WI38 (cell line): ENCODE data around the gene SYNC.
"Not testable (repeated sequence)": the region's sequence is repeated elsewhere in the genome, so short reads cannot be mapped to it uniquely, and the experiment has no call there.

ENCODE experiments used
- H3K4me3 ChIP-seq: 2 replicates; pipeline ENCODE4 v1.5.1; 2011; ENCODE audit warnings: low read depth, mild to moderate bottlenecking, control low read depth, low read length
- TF ChIP-seq, protein P1 (sequence below): IDR thresholded peaks from 2 replicates; pipeline ENCODE4 v1.5.1; 2012; ENCODE audit warnings: low read depth, mild to moderate bottlenecking, control low read depth, low read length

SYNC gene

DNA sequence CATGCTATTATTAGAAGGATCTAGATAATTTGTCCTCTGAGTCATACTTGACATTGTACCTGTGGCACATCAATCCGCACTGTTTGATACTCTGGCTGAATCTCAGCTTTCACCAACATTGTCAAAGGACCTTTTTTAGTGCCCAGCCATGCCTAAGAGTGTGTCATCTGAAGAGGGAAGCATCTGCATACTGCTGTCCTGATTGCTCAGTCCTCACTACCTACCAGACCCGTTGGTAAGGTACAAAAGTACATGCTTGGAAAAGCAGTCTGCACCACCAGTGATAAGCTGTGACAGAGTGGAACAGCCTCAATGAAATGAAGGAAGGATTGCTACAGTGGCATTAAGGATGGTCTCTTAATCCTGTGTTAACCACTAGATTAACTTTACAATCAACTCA lies 17.1 kb downstream of the SYNC start:
- TF ChIP-seq, protein P1, sequence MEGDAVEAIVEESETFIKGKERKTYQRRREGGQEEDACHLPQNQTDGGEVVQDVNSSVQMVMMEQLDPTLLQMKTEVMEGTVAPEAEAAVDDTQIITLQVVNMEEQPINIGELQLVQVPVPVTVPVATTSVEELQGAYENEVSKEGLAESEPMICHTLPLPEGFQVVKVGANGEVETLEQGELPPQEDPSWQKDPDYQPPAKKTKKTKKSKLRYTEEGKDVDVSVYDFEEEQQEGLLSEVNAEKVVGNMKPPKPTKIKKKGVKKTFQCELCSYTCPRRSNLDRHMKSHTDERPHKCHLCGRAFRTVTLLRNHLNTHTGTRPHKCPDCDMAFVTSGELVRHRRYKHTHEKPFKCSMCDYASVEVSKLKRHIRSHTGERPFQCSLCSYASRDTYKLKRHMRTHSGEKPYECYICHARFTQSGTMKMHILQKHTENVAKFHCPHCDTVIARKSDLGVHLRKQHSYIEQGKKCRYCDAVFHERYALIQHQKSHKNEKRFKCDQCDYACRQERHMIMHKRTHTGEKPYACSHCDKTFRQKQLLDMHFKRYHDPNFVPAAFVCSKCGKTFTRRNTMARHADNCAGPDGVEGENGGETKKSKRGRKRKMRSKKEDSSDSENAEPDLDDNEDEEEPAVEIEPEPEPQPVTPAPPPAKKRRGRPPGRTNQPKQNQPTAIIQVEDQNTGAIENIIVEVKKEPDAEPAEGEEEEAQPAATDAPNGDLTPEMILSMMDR = no peak
- H3K4me3 ChIP-seq = no peak overlapping the region

DNA sequence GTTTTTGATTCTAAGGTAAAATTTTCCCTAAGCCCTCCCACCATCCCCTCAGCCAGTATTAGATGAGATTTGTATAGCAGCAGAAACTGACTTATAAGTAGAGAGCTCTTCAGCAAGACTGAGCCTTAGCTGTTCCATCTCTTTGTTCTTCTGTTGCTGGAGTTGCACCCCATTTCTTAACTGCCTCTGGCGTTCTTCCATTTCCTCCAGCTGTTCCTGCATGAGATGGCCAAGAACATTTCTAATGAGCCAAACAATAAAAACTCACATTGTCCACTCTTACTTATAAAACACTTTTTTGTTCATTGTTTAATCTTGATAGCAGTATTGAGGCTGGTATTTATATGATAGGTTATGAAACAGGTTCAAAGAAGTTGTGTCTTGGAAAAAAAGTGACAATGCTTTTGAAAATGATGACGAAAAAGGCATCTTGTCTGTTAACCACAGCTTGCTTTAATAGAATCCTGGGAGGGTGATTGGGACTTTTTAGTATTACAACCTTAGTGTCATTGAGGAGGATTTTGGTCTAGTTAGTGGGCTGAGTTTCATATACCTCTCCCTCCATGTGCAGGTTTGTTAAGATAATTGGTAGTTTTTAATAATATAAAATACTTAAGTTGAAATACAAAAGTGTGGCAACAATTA lies 18.3 kb downstream of the SYNC start:
- H3K4me3 ChIP-seq = no peak overlapping the region
- TF ChIP-seq, protein P1 = no peak

DNA sequence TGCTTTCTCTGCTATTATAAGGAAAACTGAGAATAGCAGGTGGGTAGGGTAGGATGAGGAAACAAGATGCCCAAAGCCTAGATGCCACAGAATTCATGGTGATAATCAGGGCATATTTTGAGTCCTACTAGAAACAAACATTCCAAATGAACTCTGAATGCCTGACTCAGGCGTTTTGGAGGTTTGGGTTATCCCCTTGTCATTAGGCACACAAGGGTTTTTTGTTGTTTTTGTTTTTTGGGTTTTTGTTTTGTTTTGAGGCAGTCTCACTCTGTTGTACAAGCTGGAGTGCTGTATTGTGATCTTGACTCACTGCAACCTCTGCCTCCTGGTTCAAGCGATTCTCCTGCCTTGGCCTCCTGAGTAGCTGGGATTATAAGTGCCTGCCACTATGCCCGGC lies 19.2 kb downstream of the SYNC start:
- no peak overlapping the region for H3K4me3 ChIP-seq
- TF ChIP-seq, protein P1 = no peak

DNA sequence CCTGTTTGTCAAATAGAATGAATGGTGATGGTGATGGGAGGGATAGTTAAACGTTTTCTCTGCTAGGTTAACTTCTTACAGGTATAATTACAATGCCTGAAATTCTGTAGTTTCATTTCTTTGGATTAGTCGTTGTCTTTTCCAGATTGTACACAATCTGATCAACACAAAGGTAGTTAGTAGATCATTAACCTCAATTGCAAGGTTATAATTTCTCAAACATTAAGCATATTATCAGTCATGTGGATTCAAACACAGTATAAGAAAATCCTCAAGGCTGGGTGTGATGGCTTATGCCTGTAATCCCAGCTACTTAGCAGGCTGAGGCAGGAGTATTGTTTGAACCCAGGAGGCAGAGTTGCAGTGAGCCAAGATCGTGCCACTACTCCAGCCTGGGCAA lies 20.6 kb downstream of the SYNC start:
- no peak overlapping the region for H3K4me3 ChIP-seq
- TF ChIP-seq, protein P1 = no peak

DNA sequence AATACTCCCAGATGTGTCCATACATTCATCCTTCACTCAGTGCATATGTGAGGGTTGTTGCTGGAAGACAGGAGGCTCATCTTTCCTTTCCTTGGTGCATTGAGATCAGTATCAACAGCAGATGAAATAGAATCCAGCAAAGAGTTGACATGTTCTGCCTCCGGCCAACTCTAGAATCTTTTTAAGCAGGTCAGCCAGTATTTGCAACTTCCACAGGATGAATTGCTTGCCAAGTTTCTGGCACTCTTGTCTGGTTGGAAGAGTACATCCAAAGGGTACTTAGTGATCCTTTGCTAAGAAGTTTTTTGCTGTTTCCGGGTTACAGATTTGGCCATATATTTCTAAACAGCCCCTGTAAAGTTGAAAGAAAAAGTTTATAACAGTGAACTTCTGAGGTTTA lies 21.1 kb downstream of the SYNC start:
- H3K4me3 ChIP-seq = no peak overlapping the region
- TF ChIP-seq, protein P1 = no peak

DNA sequence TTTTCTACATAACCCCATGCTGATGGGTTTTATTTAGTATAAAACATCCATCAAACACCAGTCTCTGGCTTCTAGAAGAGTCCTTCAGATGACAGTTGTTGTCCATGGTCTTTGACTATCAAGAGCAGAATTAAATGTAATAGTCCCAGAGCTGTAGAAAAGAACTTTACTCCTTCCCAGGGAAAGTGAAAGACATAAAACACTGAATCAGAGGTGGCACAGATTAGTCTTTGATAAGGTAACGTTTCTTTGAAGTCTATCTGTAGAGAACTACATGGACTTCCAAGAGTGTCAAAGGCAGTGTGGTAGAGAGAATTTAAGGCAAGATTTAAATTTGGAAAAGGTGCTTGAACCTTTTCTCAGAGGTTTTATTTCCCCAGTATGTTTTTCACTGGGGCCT lies 21.9 kb downstream of the SYNC start:
- no peak overlapping the region for H3K4me3 ChIP-seq
- TF ChIP-seq, protein P1 = no peak

DNA sequence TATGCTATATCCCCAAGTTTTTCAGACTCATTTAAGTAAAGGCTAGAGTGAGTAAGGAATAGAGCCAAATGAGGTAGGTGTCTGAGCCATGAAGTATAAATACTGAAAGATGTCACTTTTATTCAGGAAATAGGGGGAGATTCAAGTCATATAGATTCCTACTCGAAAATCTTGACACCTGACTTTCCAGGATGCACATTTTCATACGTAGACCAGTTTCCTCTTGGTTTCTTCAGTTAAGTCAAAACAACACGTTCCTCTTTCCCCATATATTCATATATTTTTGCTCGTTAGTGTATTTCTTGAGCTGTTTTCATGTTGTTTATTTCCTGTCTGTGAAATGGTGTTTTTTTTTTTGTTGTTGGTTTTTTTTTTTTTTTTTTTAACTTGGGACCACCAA lies 22.6 kb downstream of the SYNC start:
- H3K4me3 ChIP-seq = not testable (repeated sequence)

DNA sequence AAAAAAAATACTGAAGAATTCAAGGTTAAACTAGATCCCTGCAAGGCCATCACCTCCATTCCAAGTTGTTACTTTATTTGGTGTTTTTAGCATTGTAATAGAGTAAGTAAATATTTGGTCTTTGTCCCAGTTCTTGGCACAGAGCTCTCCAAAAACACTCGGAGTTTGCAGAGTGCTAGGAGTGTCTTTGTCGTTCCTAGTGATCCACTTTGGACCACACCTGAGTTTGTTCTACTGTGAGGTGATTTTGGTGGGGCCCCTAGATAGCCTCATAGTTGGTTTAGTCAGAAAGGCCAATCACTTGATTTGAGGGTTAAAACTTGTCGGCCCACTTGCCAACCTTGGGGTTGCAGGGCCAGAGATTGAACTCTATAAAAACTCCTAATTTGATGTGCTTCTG lies 25.6 kb downstream of the SYNC start:
- no peak overlapping the region for H3K4me3 ChIP-seq
- TF ChIP-seq, protein P1 = no peak

DNA sequence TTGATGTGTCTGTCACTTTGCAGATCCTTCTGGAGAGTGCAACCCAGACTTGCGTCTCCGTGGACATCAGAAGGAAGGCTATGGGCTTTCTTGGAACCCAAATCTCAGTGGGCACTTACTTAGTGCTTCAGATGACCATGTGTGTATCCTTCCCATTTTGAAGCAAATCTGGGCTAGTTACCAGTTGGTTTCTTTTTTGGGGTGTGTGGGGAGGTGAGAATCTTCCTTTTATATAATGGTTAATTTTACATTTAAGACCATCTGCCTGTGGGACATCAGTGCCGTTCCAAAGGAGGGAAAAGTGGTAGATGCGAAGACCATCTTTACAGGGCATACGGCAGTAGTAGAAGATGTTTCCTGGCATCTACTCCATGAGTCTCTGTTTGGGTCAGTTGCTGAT lies 33.9 kb downstream of the SYNC start:
- H3K4me3 ChIP-seq = not testable (repeated sequence)
